GM23338 (cell line): ENCODE measurements around the gene VN1R5.

Experiments used
- CREB1 ChIP-seq: fragments of 250-450 bp; sonication (Bioruptor Pico); IDR thresholded peaks from 2 replicates; pipeline ENCODE4 v1.5.0; 2020; ENCODE audit warnings: low read depth, mild to moderate bottlenecking, moderate library complexity
- EZH2 ChIP-seq: fragments of 200-600 bp; sonication (generic); IDR thresholded peaks from one replicate; pipeline ENCODE4 v1.8.0; 2017; ENCODE audit warnings: antibody characterized with exemption, mild to moderate bottlenecking, low read depth; ENCODE audit not compliant: unreplicated experiment
- EZH2phosphoT487 ChIP-seq: fragments of 200-600 bp; sonication (generic); IDR thresholded peaks from one replicate; pipeline ENCODE4 v1.8.1; 2018; ENCODE audit warnings: antibody characterized with exemption; ENCODE audit not compliant: unreplicated experiment
- JUNB ChIP-seq: IDR thresholded peaks from one replicate; pipeline ENCODE4 v1.6.1; 2016; ENCODE audit warnings: antibody characterized with exemption; ENCODE audit not compliant: unreplicated experiment
- POLR2AphosphoS5 ChIP-seq: IDR thresholded peaks from 2 replicates; pipeline ENCODE4 v1.6.1; 2016; ENCODE audit warnings: antibody characterized with exemption, low read depth
- ZNF114 ChIP-seq: fragments of 250-450 bp; sonication (Bioruptor Pico); IDR thresholded peaks from 2 replicates; pipeline ENCODE4 v1.5.0; 2020; ENCODE audit warnings: mild to moderate bottlenecking, moderate library complexity
- TF ChIP-seq, protein P1 (sequence below), 2 experiments: fragments of 200-600 bp in 1 of 2; sonication (generic) in 1 of 2; conservative IDR thresholded peaks; 2 replicates each; pipeline versions ENCODE4 v1.5.1 to v1.6.1; 2016 to 2017; ENCODE audit warnings: antibody characterized with exemption in 2 of 2, low read depth in 2 of 2, mild to moderate bottlenecking in 2 of 2, moderate library complexity in 1 of 2
- TF ChIP-seq, protein P2 (sequence below): IDR thresholded peaks from one replicate; pipeline ENCODE4 v1.6.1; 2018; ENCODE audit warnings: antibody characterized with exemption; ENCODE audit not compliant: unreplicated experiment
- TF ChIP-seq, protein P3 (sequence below): fragments of 250-450 bp; sonication (Bioruptor Pico); IDR thresholded peaks from 2 replicates; pipeline ENCODE4 v1.5.0; 2020; ENCODE audit warnings: mild to moderate bottlenecking, moderate library complexity

DNA sequence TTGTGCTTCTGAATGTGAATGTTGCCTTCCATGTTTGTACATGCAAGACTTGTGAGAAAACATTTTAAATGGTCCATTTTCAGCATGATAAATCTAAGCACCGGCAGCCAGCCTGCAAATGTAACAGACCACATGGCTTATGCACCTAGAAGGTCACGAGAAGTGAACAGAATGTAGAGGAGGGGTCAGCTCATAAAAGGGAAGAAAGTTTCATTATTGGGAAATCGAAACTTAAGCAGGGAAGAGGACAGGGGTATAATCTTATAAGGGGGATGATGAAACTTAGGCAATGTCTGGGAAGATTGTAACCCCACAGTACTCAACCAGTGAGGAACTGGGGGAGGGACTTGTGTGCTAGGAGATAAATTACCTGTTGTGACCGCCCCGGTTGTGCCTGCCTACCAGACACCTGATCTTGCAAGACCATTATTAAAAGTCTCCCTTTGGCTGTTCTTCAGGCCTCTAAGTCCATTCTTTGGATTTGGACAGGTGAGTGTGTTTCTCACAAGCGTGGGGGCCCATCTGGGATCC, 37.7 kb upstream of the VN1R5 start:
- TF ChIP-seq POLR2AphosphoS5 (no peak), EZH2 (no peak), JUNB (no peak), EZH2phosphoT487 (no peak), CREB1 (no peak), ZNF114 (CRISPR knock-in tag) (no peak)
- TF ChIP-seq, protein P1, sequence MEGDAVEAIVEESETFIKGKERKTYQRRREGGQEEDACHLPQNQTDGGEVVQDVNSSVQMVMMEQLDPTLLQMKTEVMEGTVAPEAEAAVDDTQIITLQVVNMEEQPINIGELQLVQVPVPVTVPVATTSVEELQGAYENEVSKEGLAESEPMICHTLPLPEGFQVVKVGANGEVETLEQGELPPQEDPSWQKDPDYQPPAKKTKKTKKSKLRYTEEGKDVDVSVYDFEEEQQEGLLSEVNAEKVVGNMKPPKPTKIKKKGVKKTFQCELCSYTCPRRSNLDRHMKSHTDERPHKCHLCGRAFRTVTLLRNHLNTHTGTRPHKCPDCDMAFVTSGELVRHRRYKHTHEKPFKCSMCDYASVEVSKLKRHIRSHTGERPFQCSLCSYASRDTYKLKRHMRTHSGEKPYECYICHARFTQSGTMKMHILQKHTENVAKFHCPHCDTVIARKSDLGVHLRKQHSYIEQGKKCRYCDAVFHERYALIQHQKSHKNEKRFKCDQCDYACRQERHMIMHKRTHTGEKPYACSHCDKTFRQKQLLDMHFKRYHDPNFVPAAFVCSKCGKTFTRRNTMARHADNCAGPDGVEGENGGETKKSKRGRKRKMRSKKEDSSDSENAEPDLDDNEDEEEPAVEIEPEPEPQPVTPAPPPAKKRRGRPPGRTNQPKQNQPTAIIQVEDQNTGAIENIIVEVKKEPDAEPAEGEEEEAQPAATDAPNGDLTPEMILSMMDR (conservative IDR thresholded peaks at IDR 0.05; ENCODE audit: low read depth in 2 of 2): no peak
- TF ChIP-seq, protein P2, sequence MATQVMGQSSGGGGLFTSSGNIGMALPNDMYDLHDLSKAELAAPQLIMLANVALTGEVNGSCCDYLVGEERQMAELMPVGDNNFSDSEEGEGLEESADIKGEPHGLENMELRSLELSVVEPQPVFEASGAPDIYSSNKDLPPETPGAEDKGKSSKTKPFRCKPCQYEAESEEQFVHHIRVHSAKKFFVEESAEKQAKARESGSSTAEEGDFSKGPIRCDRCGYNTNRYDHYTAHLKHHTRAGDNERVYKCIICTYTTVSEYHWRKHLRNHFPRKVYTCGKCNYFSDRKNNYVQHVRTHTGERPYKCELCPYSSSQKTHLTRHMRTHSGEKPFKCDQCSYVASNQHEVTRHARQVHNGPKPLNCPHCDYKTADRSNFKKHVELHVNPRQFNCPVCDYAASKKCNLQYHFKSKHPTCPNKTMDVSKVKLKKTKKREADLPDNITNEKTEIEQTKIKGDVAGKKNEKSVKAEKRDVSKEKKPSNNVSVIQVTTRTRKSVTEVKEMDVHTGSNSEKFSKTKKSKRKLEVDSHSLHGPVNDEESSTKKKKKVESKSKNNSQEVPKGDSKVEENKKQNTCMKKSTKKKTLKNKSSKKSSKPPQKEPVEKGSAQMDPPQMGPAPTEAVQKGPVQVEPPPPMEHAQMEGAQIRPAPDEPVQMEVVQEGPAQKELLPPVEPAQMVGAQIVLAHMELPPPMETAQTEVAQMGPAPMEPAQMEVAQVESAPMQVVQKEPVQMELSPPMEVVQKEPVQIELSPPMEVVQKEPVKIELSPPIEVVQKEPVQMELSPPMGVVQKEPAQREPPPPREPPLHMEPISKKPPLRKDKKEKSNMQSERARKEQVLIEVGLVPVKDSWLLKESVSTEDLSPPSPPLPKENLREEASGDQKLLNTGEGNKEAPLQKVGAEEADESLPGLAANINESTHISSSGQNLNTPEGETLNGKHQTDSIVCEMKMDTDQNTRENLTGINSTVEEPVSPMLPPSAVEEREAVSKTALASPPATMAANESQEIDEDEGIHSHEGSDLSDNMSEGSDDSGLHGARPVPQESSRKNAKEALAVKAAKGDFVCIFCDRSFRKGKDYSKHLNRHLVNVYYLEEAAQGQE: no peak
- TF ChIP-seq, protein P3, sequence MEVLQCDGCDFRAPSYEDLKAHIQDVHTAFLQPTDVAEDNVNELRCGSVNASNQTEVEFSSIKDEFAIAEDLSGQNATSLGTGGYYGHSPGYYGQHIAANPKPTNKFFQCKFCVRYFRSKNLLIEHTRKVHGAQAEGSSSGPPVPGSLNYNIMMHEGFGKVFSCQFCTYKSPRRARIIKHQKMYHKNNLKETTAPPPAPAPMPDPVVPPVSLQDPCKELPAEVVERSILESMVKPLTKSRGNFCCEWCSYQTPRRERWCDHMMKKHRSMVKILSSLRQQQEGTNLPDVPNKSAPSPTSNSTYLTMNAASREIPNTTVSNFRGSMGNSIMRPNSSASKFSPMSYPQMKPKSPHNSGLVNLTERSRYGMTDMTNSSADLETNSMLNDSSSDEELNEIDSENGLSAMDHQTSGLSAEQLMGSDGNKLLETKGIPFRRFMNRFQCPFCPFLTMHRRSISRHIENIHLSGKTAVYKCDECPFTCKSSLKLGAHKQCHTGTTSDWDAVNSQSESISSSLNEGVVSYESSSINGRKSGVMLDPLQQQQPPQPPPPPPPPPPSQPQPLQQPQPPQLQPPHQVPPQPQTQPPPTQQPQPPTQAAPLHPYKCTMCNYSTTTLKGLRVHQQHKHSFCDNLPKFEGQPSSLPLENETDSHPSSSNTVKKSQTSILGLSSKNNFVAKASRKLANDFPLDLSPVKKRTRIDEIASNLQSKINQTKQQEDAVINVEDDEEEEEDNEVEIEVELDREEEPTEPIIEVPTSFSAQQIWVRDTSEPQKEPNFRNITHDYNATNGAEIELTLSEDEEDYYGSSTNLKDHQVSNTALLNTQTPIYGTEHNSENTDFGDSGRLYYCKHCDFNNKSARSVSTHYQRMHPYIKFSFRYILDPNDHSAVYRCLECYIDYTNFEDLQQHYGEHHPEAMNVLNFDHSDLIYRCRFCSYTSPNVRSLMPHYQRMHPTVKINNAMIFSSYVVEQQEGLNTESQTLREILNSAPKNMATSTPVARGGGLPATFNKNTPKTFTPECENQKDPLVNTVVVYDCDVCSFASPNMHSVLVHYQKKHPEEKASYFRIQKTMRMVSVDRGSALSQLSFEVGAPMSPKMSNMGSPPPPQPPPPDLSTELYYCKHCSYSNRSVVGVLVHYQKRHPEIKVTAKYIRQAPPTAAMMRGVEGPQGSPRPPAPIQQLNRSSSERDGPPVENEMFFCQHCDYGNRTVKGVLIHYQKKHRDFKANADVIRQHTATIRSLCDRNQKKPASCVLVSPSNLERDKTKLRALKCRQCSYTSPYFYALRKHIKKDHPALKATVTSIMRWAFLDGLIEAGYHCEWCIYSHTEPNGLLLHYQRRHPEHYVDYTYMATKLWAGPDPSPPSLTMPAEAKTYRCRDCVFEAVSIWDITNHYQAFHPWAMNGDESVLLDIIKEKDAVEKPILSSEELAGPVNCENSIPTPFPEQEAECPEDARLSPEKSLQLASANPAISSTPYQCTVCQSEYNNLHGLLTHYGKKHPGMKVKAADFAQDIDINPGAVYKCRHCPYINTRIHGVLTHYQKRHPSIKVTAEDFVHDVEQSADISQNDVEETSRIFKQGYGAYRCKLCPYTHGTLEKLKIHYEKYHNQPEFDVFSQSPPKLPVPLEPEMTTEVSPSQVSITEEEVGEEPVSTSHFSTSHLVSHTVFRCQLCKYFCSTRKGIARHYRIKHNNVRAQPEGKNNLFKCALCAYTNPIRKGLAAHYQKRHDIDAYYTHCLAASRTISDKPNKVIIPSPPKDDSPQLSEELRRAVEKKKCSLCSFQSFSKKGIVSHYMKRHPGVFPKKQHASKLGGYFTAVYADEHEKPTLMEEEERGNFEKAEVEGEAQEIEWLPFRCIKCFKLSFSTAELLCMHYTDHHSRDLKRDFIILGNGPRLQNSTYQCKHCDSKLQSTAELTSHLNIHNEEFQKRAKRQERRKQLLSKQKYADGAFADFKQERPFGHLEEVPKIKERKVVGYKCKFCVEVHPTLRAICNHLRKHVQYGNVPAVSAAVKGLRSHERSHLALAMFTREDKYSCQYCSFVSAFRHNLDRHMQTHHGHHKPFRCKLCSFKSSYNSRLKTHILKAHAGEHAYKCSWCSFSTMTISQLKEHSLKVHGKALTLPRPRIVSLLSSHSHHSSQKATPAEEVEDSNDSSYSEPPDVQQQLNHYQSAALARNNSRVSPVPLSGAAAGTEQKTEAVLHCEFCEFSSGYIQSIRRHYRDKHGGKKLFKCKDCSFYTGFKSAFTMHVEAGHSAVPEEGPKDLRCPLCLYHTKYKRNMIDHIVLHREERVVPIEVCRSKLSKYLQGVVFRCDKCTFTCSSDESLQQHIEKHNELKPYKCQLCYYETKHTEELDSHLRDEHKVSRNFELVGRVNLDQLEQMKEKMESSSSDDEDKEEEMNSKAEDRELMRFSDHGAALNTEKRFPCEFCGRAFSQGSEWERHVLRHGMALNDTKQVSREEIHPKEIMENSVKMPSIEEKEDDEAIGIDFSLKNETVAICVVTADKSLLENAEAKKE (CRISPR knock-in tag): no peak
